Kidney epithelial cell (primary cell): Measurements from ENCODE around the gene IRAK2. TPM values are rescaled to one million over a fixed set of nuclear protein-coding genes. Genes with fewer than 3 reads are reported as not detected.
"Not testable (repeated sequence)": the region's sequence is repeated elsewhere in the genome, so short reads cannot be mapped to it uniquely, and the experiment has no call there.

Source experiments
- DNase-seq: peaks from one replicate; pipeline ENCODE4 v3.0.0-alpha.2; 2010; ENCODE audit warnings: low read depth
- H3K27me3 ChIP-seq: 2 replicates; pipeline ENCODE4 v1.6.0; 2011; ENCODE audit warnings: low read length; ENCODE audit not compliant: control insufficient read depth, insufficient read depth
- H3K36me3 ChIP-seq: 2 replicates; pipeline ENCODE4 v1.5.1; 2011; ENCODE audit warnings: low read length; ENCODE audit not compliant: control insufficient read depth, insufficient read depth
- H3K4me3 ChIP-seq: 2 replicates; pipeline ENCODE4 v1.5.1; 2011; ENCODE audit warnings: low read depth, mild to moderate bottlenecking, control low read depth, low read length
- total RNA-seq: library from RNA; depleted of rRNA; stranded (reverse); fragments of >200 nt; gene quantifications from 2 replicates; pipeline ENCODE4 v1.2.3, GENCODE V29; 2015
- TF ChIP-seq, protein P1 (sequence below): IDR thresholded peaks from 2 replicates; pipeline ENCODE4 v1.5.1; 2011; ENCODE audit warnings: mild to moderate bottlenecking, moderate library complexity, low read length, control low read depth, inconsistent platforms; ENCODE audit not compliant: insufficient read depth, poor library complexity, severe bottlenecking

Gene IRAK2
- total RNA-seq, 1 donor from 2014 or later, result 65.5 TPM

DNA sequence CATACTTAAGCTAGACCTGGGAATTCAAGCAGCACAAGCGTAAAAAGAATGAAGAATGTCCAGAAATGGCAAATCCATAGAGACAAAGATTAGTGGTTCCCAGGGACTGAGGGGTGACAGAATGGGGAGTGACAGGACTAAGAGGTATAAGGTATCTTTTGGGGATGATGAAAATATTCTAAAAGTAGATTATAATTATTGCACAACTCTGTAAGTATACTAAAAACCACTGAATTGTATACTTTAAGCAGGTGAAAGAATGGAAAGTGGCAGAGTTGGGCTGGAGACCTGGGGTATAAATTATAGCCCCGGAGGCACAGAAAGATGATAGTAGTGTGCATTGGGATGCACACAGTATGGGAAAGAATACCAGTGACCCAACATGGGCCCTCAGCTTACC is 43.7 kb upstream of the IRAK2 start:
- TF ChIP-seq, protein P1, sequence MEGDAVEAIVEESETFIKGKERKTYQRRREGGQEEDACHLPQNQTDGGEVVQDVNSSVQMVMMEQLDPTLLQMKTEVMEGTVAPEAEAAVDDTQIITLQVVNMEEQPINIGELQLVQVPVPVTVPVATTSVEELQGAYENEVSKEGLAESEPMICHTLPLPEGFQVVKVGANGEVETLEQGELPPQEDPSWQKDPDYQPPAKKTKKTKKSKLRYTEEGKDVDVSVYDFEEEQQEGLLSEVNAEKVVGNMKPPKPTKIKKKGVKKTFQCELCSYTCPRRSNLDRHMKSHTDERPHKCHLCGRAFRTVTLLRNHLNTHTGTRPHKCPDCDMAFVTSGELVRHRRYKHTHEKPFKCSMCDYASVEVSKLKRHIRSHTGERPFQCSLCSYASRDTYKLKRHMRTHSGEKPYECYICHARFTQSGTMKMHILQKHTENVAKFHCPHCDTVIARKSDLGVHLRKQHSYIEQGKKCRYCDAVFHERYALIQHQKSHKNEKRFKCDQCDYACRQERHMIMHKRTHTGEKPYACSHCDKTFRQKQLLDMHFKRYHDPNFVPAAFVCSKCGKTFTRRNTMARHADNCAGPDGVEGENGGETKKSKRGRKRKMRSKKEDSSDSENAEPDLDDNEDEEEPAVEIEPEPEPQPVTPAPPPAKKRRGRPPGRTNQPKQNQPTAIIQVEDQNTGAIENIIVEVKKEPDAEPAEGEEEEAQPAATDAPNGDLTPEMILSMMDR, result no peak
- DNase-seq, result no peak
- no peaks in the 10 kb centered on the region for H3K27me3 ChIP-seq

DNA sequence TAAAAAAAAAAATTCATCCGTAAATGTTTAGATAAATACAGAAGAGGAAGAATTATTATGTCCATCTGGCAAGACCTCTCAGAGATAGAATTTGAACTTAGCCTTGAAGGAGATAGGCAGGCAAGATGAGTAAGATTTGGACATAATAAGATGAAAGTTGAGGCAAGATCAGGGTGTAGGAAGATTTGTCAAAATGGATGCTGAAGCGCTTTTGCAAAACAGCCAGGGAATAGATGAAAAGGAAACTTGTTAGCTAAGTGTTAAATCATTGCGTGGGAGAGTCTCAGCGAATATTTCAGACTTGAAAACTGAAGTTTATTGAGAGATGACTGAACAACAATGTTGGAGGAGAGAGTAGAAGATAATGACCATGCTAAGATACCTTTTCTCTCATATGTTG is 42.0 kb upstream of the IRAK2 start:
- DNase-seq, result no peak
- Histone ChIP-seq H3K27me3 (no peaks in the 10 kb centered on the region), H3K36me3 (no peaks in the 10 kb centered on the region), H3K4me3 (no peak overlapping the region)
- TF ChIP-seq, protein P1, result no peak

More for the DNA sequence above, 43.7 kb upstream of the IRAK2 start:
- no peaks in the 10 kb centered on the region for H3K36me3 ChIP-seq
- H3K4me3 ChIP-seq, result no peak overlapping the region

DNA sequence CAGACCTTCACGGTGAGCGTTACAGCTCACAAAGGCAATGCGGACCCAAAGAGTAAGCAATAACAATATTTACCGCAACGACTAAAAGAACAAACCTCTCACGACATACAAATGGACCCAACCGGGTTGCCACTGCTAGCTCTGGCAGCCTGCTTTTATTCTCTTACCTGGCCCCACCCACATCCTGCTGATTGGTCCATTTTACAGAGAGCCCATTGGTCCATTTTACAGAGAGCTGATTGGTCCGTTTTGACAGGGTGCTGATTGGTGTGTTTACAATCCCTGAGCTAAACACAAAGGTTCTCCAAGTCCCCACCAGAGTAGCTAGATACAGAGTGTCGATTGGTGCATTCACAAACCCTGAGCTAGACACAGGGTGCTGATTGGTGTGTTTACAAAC is 28.8 kb upstream of the IRAK2 start:
- not testable (repeated sequence) for DNase-seq, H3K27me3 ChIP-seq, H3K4me3 ChIP-seq, H3K36me3 ChIP-seq

DNA sequence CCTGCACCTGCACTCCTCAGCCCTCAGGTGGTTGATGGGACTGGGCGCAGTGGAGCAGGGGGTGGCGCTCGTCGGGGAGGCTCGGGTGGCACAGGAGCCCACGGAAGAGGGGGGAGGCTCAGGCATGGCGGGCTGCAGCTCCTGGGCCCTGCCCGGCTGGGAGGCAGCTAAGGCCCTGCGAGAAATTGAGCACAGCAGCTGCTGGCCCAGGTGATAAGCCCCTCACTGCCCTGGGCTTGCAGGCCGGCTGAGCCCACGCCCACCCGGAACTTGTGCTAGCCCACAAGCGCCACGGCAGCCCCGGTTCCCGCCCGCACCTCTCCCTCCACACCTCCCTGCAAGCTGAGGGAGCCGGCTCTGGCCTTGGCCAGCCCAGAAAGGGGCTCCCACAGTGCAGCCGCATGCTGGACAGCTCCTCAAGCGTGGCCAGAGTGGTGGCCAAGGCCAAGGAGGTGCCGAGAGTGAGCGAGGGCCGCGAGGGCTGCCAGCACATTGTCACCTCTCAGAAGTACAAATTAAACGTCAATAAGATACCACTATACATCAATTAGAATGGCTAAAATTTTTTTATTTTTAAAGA is 28.2 kb upstream of the IRAK2 start:
- TF ChIP-seq, protein P1, result no peak
- H3K27me3 ChIP-seq, result no peaks in the 10 kb centered on the region
- DNase-seq, result no peak
- no peak overlapping the region for H3K4me3 ChIP-seq
- H3K36me3 ChIP-seq, result no peaks in the 10 kb centered on the region

DNA sequence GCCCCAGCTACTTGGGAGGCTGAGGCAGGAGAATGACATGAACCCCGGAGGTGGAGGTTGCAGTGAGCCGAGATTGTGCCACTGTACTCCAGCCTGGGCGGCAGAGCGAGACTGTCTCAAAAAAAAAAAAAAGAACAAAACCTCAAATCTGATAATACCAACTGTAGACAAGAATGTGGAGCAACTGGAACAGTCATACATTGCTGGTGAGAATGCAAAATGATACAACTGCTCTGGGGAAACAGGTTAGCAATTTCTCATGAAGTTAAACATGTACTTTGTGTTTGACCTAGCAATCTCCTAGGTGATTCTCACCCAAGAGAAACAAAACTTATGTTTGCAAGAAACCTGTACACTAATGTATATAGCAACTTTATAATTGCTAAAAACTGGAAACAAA is 27.5 kb upstream of the IRAK2 start:
- H3K36me3 ChIP-seq, result no peaks in the 10 kb centered on the region
- no peak for DNase-seq
- no peaks in the 10 kb centered on the region for H3K27me3 ChIP-seq
- TF ChIP-seq, protein P1, result no peak
- no peak overlapping the region for H3K4me3 ChIP-seq

DNA sequence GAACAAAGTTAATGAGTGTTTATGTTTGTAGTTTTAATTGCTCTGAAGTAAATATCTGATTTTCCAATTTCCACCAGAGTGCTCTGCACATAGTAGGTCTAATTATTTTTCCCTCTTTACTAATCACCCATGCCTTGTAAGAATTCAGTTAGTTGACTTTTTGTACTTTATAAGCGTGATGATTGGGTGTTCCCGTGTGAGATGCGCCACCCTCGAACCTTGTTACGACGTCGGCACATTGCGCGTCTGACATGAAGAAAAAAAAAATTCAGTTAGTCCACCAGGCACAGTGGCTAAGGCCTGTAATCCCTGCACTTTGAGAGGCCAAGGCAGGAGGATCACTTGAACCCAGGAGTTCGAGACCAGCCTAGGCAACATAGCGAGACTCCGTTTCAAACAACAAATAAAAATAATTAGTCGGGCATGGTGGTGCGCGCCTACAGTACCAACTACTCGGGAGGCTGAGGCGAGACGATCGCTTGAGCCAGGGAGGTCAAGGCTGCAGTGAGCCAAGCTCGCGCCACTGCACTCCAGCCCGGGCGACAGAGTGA is 23.6 kb upstream of the IRAK2 start:
- Histone ChIP-seq H3K27me3 (no peaks in the 10 kb centered on the region), H3K4me3 (peak overlapping the region; percentile 90), H3K36me3 (no peaks in the 10 kb centered on the region)
- DNase-seq, result no peak
- TF ChIP-seq, protein P1, result no peak
